Measurements from ENCODE around the gene ZNF74. TPM values are rescaled to one million over a fixed set of nuclear protein-coding genes. Genes with fewer than 3 reads are reported as not detected.
A peak's percentile ranks its signal among the peaks of the same experiment; 100 is the strongest.
"Not testable (repeated sequence)": the region's sequence is repeated elsewhere in the genome, so short reads cannot be mapped to it uniquely, and the experiment has no call there.

ZNF74 gene
- total RNA-seq, 2 donors from 2014 or later: 6.4 to 9.2 TPM

GRCh38 chr22:20392365-20392881 is 1.5 kb upstream of the ZNF74 start:
- ATAC-seq, H3K9me3 Mint-ChIP-seq, H3K36me3 Mint-ChIP-seq, H3K27ac Mint-ChIP-seq: not testable (repeated sequence)
- peak in 1 of 2 donors; percentile 53 for DNase-seq (ENCODE audit: low spot score in 2 of 2)

DNA sequence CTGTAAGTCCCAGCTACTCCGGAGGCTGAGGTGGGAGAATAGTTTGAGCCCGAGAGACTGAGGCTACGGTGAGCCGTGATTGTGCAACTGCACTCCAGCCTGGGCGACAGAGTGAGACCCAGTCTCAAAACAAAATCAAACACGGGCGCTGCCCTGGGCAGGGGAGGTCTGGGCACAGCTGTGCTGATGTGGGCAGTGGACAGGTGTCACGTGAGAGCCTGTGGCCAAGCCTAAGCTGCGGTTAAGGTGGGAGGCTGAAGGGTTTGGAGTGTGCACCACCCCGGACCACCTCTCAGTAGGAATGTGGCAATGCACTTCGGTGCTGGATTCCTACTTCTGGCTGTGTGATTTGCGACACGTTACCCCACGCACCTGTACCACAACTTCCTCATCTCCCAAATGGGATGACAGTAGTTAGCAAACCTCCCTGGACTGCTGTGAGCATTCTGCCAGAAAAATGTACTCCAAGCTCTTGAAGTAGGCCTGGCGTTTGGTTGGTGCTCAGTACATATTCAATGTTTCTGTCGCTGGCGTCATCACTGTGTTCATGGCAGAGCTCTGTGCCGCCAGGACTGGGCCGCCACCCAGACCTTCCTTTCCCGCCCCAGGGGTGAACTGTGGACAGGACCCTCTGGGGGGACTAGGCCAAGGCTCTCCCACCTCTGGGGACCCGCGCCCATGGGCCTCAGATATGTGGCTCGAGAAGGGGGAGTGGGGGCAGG is 807 bp upstream of the ZNF74 start:
- H3K36me3 Mint-ChIP-seq: peaks cover 0 to 4% of the 10 kb centered on the region in 2 donors
- peak overlapping the region in 1 of 2 donors; percentile 87 for H3K27ac Mint-ChIP-seq
- peak in 1 of 2 donors; percentile 1 for ATAC-seq
- no peaks in the 10 kb centered on the region for H3K9me3 Mint-ChIP-seq
- DNase-seq (ENCODE audit: low spot score in 2 of 2): peak in 1 of 2 donors; percentile 50

GRCh38 chr22:20395181-20395906 is 1.4 kb downstream of the ZNF74 start:
- H3K9me3 Mint-ChIP-seq: no peaks in the 10 kb centered on the region
- ATAC-seq (no peak), DNase-seq (ENCODE audit: low spot score in 2 of 2) (peak in 1 of 2 donors; percentile 52)
- peak overlapping the region; percentile 78 to 87 for H3K27ac Mint-ChIP-seq
- H3K36me3 Mint-ChIP-seq: no peaks in the 10 kb centered on the region

DNA sequence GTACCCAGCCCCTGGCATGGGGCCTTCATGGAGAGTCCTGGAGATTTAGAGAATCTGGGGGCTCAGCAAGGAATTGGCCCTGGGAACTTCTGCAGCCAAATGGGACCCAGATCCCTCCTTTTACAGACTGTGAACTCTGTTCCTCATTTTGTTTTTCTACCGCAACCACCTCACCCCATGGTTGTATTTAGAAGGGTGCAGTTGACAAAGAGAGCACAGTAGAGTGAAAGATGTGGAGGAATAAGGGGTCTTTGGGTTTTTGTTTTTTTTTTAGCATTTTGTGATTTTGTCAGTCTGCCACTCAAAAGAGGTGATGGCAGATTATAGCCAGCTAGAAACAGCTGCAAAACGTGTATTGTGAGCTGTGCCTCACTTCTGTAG is 1.9 kb downstream of the ZNF74 start:
- no peaks in the 10 kb centered on the region for H3K9me3 Mint-ChIP-seq
- ATAC-seq: no peak
- H3K27ac Mint-ChIP-seq: no peak overlapping the region
- DNase-seq (ENCODE audit: low spot score in 2 of 2): no peak
- H3K36me3 Mint-ChIP-seq: no peaks in the 10 kb centered on the region

DNA sequence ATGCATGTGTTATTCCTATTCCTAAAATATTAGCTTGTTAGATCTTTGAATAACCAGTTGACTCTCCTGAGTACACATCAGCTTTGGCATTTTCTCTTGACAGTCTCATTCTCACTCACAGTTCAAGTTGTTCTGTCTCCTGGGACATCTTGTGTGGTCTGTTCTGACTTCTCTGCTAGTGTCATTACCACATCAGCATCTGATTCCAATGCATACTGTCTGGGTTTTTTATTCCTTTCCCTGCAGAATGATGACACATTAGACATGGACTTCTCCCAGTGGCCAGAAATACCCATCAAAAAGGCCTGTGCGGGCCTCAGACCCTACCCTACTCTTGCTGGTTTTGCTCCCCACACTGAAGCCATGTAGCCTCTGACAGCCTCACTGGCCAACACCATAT is 2.7 kb downstream of the ZNF74 start:
- no peaks in the 10 kb centered on the region for H3K9me3 Mint-ChIP-seq
- H3K36me3 Mint-ChIP-seq: no peaks in the 10 kb centered on the region
- H3K27ac Mint-ChIP-seq: no peak overlapping the region
- no peak for ATAC-seq
- DNase-seq (ENCODE audit: low spot score in 2 of 2): peak in 1 of 2 donors; percentile 16

GRCh38 chr22:20397498-20397897 is 3.5 kb downstream of the ZNF74 start:
- ATAC-seq: no peak
- Mint-ChIP-seq H3K9me3 (no peaks in the 10 kb centered on the region), H3K27ac (no peak overlapping the region), H3K36me3 (no peaks in the 10 kb centered on the region)
- no peak for DNase-seq (ENCODE audit: low spot score in 2 of 2)

DNA sequence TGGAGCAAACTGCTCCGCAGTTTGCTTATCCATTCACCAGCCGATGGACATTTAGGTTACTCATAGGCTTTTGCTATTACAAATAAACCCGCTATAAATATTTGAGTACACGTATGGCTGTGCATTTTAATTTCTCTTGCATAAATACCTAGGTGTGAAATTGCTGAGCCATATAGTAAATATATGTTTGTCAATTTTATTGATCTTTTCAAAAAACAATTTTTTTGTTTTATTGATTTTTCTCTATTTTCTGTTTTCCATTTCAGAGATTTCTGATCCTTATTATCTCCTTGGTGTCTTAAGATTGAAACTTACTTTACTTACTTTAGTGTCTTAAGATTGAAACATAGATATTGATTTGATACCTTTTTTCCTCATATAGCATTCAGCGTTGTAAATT is 4.5 kb downstream of the ZNF74 start:
- no peaks in the 10 kb centered on the region for H3K36me3 Mint-ChIP-seq
- no peaks in the 10 kb centered on the region for H3K9me3 Mint-ChIP-seq
- ATAC-seq: no peak
- DNase-seq (ENCODE audit: low spot score in 2 of 2): no peak
- H3K27ac Mint-ChIP-seq: no peak overlapping the region

- DNase-seq (ENCODE audit: low spot score in 2 of 2): no peak
- Mint-ChIP-seq H3K9me3 (no peaks in the 10 kb centered on the region), H3K27ac (no peak overlapping the region), H3K36me3 (no peaks in the 10 kb centered on the region)
- ATAC-seq: no peak
Observed at GRCh38 chr22:20399866-20400605, 6.1 kb downstream of the ZNF74 start.

- no peak overlapping the region for H3K27ac Mint-ChIP-seq
- no peak for ATAC-seq
- DNase-seq (ENCODE audit: low spot score in 2 of 2): no peak
- H3K9me3 Mint-ChIP-seq: no peaks in the 10 kb centered on the region
- H3K36me3 Mint-ChIP-seq: no peaks in the 10 kb centered on the region
Observed at GRCh38 chr22:20400606-20401375, 6.8 kb downstream of the ZNF74 start.

DNA sequence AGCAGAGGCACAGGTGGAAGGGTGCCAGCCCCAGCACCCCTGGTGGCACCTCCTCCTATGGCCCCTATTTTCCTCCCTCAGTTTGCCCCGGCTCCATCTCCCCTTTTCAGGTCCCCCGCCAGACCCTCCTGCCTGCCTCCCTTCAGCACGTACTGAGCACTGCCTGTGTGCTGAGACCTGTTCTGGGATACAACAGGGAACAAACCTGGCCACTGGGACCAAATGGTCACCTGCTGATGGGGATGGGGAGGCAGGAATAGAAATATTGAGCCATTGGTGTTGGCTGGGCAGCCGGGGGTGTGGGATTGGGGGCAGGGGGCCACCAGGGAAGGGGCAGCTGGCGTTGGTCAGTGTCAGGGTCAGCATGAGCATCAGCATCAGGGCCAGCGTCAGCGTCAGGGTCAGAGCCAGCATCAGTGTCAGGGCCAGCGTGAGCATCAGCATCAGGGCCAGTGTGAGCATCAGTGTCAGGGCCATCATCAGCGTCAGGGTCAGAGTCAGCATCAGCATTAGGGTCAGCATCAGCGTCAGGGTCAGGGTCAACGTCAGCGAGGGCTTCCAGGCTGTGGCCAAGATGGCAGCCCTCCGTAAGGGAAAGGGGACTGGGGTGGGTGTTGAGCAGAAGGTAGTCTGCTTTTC is 7.5 kb downstream of the ZNF74 start:
- Mint-ChIP-seq H3K27ac (peak overlapping the region in 1 of 2 donors; percentile 62), H3K36me3 (peaks cover 0 to 3% of the 10 kb centered on the region in 2 donors), H3K9me3 (no peaks in the 10 kb centered on the region)
- ATAC-seq (no peak), DNase-seq (ENCODE audit: low spot score in 2 of 2) (no peak)

DNA sequence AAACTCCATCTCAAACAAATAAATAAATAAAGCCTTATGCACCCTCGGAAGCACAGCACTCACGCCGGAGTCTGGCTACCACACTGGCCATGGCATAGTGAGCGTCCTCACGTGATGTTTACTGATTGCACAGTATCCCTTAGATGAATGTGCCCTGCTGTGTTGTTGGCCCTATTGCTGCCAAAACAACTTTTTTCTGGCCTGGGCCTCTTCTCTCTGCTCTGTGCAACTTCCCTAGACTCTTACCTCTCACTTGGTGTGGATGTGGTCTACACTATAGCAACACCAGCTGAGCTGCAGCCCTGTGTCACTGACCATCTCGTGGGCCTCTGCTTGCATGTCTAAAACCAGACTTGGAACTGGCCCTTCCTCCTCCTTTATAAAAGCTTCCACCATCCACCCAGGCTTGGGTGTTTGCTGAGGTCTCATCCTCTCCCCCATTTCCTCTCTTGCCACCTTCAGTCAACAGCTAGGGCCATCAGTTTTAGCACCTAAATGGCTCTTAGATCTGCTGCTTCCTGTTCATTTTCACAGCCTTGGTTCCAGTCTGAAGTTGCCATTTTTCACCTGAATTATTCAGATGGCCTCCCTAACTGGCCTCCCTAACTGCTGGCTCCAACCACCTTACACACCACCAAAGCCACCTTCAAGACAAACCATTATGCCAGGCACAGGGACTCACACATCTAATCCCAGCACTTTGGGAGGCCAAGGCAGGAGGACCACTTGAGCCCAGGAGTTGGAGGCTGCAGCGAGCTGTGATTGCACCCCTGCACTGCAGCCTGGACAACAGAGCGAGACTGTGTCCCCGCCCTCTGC is 9.2 kb downstream of the ZNF74 start:
- no peak for ATAC-seq
- no peak for DNase-seq (ENCODE audit: low spot score in 2 of 2)
- peaks cover 0 to 5% of the 10 kb centered on the region in 2 donors for H3K36me3 Mint-ChIP-seq
- peak overlapping the region in 1 of 2 donors; percentile 7 for H3K27ac Mint-ChIP-seq
- no peaks in the 10 kb centered on the region for H3K9me3 Mint-ChIP-seq

- H3K9me3 Mint-ChIP-seq: no peaks in the 10 kb centered on the region
- peak in 1 of 2 donors; percentile 3 for DNase-seq (ENCODE audit: low spot score in 2 of 2)
- ATAC-seq: no peak
- peaks cover 0 to 5% of the 10 kb centered on the region in 2 donors for H3K36me3 Mint-ChIP-seq
- peak overlapping the region; percentile 44 to 67 for H3K27ac Mint-ChIP-seq
Observed at GRCh38 chr22:20403779-20404140, 9.8 kb downstream of the ZNF74 start.

DNA sequence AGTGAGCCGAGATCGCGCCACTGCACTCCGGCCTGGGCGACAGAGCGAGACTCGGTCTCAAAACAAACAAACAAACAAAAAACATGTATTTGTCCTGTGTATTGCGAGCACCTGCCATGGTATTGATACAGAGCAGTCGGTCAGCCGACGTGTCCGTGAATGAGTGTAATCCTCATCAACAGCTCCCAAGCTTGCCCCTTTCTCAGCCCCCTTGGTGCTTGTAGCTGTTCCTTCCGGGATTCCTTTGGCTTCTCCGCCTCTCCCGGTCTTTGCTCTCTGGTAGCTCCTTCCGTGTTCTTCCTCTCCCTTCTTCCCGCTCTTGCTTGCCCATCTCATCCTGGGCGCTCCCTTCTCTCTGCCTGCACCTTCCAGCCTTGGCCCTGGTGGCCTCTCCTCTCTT is 10.9 kb downstream of the ZNF74 start:
- Mint-ChIP-seq H3K36me3 (peaks cover 0 to 5% of the 10 kb centered on the region in 2 donors), H3K27ac (no peak overlapping the region), H3K9me3 (no peaks in the 10 kb centered on the region)
- DNase-seq (ENCODE audit: low spot score in 2 of 2) (no peak), ATAC-seq (no peak)

DNA sequence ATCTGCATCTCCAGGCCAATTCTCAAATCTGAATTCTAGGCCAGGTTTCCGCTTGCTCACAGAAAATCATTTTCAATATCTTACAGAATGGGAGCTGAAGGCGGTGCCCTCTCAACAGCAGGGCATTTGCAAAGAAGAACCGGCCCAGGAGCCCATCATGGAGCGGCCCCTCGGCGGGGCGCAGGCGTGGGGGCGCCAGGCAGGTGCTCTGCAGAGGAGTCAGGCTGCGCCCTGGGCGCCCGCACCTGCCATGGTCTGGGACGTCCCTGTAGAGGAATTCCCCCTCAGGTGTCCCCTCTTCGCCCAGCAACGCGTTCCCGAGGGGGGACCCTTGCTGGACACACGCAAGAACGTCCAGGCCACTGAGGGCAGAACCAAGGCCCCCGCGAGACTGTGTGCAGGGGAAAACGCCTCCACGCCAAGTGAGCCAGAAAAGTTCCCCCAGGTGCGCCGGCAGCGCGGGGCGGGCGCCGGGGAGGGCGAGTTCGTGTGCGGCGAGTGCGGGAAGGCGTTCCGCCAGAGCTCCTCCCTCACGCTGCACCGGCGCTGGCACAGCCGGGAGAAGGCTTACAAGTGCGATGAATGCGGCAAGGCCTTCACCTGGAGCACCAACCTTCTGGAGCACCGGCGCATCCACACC is 11.5 kb downstream of the ZNF74 start:
- ATAC-seq (no peak), DNase-seq (ENCODE audit: low spot score in 2 of 2) (no peak)
- no peak overlapping the region for H3K27ac Mint-ChIP-seq
- no peaks in the 10 kb centered on the region for H3K9me3 Mint-ChIP-seq
- peaks cover 0 to 5% of the 10 kb centered on the region in 2 donors for H3K36me3 Mint-ChIP-seq
